WERI-Rb-1 (cell line): ENCODE data around the gene IL19.

Experiments
- DNase-seq: peaks from one replicate; pipeline ENCODE4 v3.0.0-alpha.2; 2020
- H3K27ac ChIP-seq: fragments of 250-450 bp; sonication (Bioruptor Pico); 2 replicates; pipeline ENCODE4 v1.5.1; 2020; ENCODE audit warnings: mild to moderate bottlenecking, moderate library complexity
- H3K27me3 ChIP-seq: fragments of 250-450 bp; sonication (Bioruptor Pico); 2 replicates; pipeline ENCODE4 v1.5.1; 2021; ENCODE audit warnings: mild to moderate bottlenecking, low read depth, moderate library complexity; ENCODE audit not compliant: insufficient read depth, severe bottlenecking
- H3K36me3 ChIP-seq: fragments of 250-450 bp; sonication (Bioruptor Pico); 2 replicates; pipeline ENCODE4 v1.5.1; 2020; ENCODE audit warnings: mild to moderate bottlenecking, moderate library complexity
- H3K4me3 ChIP-seq: 2 replicates; pipeline ENCODE4 v1.5.1; 2011; ENCODE audit warnings: low read depth, mild to moderate bottlenecking, control low read depth, low read length
- H3K9me3 ChIP-seq: fragments of 250-450 bp; sonication (Bioruptor Pico); 2 replicates; pipeline ENCODE4 v1.5.1; 2021; ENCODE audit warnings: mild to moderate bottlenecking, moderate library complexity; ENCODE audit not compliant: severe bottlenecking
- CTCF ChIP-seq: IDR thresholded peaks from 2 replicates; pipeline ENCODE4 v1.5.1; 2011; ENCODE audit warnings: low read depth, mild to moderate bottlenecking, control low read depth, inconsistent platforms, low read length

The IL19 gene

GRCh38 chr1:206805357-206805756 lies 34.8 kb downstream of the IL19 start:
- H3K27me3 ChIP-seq = peaks cover 85% of the 10 kb centered on the region

GRCh38 chr1:206808615-206809014 lies 38.0 kb downstream of the IL19 start:
- Histone ChIP-seq H3K4me3 (no peak overlapping the region), H3K27me3 (peaks cover 87% of the 10 kb centered on the region), H3K27ac (no peak overlapping the region), H3K9me3 (peaks cover 12% of the 10 kb centered on the region), H3K36me3 (no peaks in the 10 kb centered on the region)
- DNase-seq = peak; percentile 78
- TF ChIP-seq CTCF = peak; percentile 89

More at GRCh38 chr1:206805357-206805756, 34.8 kb downstream of the IL19 start:
- H3K36me3 ChIP-seq = no peaks in the 10 kb centered on the region
- DNase-seq = no peak
- no peak overlapping the region for H3K27ac ChIP-seq
- no peak overlapping the region for H3K4me3 ChIP-seq
- TF ChIP-seq CTCF = no peak
- H3K9me3 ChIP-seq = no peaks in the 10 kb centered on the region

GRCh38 chr1:206809504-206810084 lies 39.0 kb downstream of the IL19 start:
- H3K27ac ChIP-seq = no peak overlapping the region
- H3K9me3 ChIP-seq = peaks cover 12% of the 10 kb centered on the region
- no peak overlapping the region for H3K4me3 ChIP-seq
- H3K36me3 ChIP-seq = no peaks in the 10 kb centered on the region
- DNase-seq = peak; percentile 62
- TF ChIP-seq CTCF = peak; percentile 81
- peaks cover 87% of the 10 kb centered on the region for H3K27me3 ChIP-seq

GRCh38 chr1:206812471-206812870 lies 41.9 kb downstream of the IL19 start:
- no peaks in the 10 kb centered on the region for H3K36me3 ChIP-seq
- DNase-seq = no peak
- H3K27ac ChIP-seq = no peak overlapping the region
- H3K9me3 ChIP-seq = peaks cover 12% of the 10 kb centered on the region
- no peak overlapping the region for H3K4me3 ChIP-seq
- peaks cover 86% of the 10 kb centered on the region for H3K27me3 ChIP-seq
- TF ChIP-seq CTCF = no peak

- no peak overlapping the region for H3K27ac ChIP-seq
- no peak for DNase-seq
- H3K9me3 ChIP-seq = peaks cover 12% of the 10 kb centered on the region
- TF ChIP-seq CTCF = no peak
- H3K4me3 ChIP-seq = no peak overlapping the region
- no peaks in the 10 kb centered on the region for H3K36me3 ChIP-seq
- peaks cover 99% of the 10 kb centered on the region for H3K27me3 ChIP-seq
Measured at GRCh38 chr1:206814716-206815341, 44.3 kb downstream of the IL19 start.
